Neuronal stem cell (in vitro differentiated cells): Measurements from ENCODE around the gene SULT1A1.
"Not testable (repeated sequence)": the region's sequence is repeated elsewhere in the genome, so short reads cannot be mapped to it uniquely, and the experiment has no call there.

Source experiments
- DNase-seq: peaks from one replicate; pipeline ENCODE4 v3.0.0-alpha.2; 2013; ENCODE audit warnings: low spot score
- H2AFZ ChIP-seq: one replicate; pipeline ENCODE4 v1.6.1; 2013; ENCODE audit warnings: mild to moderate bottlenecking, low read length, inconsistent platforms
- H2AK5ac ChIP-seq: 2 replicates; pipeline ENCODE4 v1.6.1; 2013; ENCODE audit warnings: low read depth, mild to moderate bottlenecking, inconsistent platforms, low read length, moderate library complexity, mixed read lengths
- H2BK120ac ChIP-seq: 2 replicates; pipeline ENCODE4 v1.6.1; 2013; ENCODE audit warnings: low read depth, mild to moderate bottlenecking, inconsistent platforms, low read length, moderate library complexity, mixed read lengths
- H2BK12ac ChIP-seq: one replicate; pipeline ENCODE4 v1.6.1; 2013; ENCODE audit warnings: low read length, inconsistent platforms
- H2BK15ac ChIP-seq: 2 replicates; pipeline ENCODE4 v1.6.1; 2013; ENCODE audit warnings: mild to moderate bottlenecking, low read length, inconsistent platforms, mixed read lengths
- H2BK5ac ChIP-seq: one replicate; pipeline ENCODE4 v1.6.1; 2013; ENCODE audit warnings: inconsistent platforms, mild to moderate bottlenecking, low read length, moderate library complexity
- H3K14ac ChIP-seq: one replicate; pipeline ENCODE4 v1.6.1; 2013; ENCODE audit warnings: low read length, inconsistent platforms
- H3K18ac ChIP-seq: 2 replicates; pipeline ENCODE4 v1.6.1; 2013; ENCODE audit warnings: low read length, inconsistent platforms
- H3K23ac ChIP-seq: 2 replicates; pipeline ENCODE4 v1.6.1; 2013; ENCODE audit warnings: low read depth, mild to moderate bottlenecking, mixed read lengths, low read length, inconsistent platforms; ENCODE audit not compliant: poor library complexity
- H3K27ac ChIP-seq: replicated peaks from 3 replicates; pipeline ENCODE4 v1.5.1; 2013; ENCODE audit warnings: low read length, inconsistent platforms
- H3K27me3 ChIP-seq, 3 experiments: 2 replicates each; pipeline ENCODE4 v1.6.1; 2013; ENCODE audit warnings: low read length in 3 of 3, mild to moderate bottlenecking in 2 of 3, inconsistent platforms in 1 of 3, low read depth in 1 of 3, mixed read lengths in 1 of 3, moderate library complexity in 1 of 3; ENCODE audit not compliant: control insufficient read depth in 3 of 3, insufficient read depth in 3 of 3
- H3K36me3 ChIP-seq, 2 donors: replicated peaks in 1 of 2; 2 replicates each; pipeline ENCODE4 v1.6.1; 2013; ENCODE audit warnings: low read length in 2 of 2; ENCODE audit not compliant: control insufficient read depth in 2 of 2, insufficient read depth in 2 of 2
- H3K4ac ChIP-seq: 2 replicates; pipeline ENCODE4 v1.6.1; 2013; ENCODE audit warnings: inconsistent platforms, mild to moderate bottlenecking, low read length, moderate library complexity
- H3K4me1 ChIP-seq, 2 donors: 1 replicate in 1 of 2; 2 replicates in 1 of 2; pipeline ENCODE4 v1.6.1; 2013; ENCODE audit warnings: low read length in 2 of 2, low read depth in 1 of 2; ENCODE audit not compliant: control insufficient read depth in 2 of 2, insufficient read depth in 1 of 2
- H3K4me2 ChIP-seq: one replicate; pipeline ENCODE4 v1.6.1; 2013; ENCODE audit warnings: mild to moderate bottlenecking, low read length, inconsistent platforms; ENCODE audit not compliant: insufficient read depth, poor library complexity, severe bottlenecking
- H3K4me3 ChIP-seq, 2 donors: 2 replicates each; pipeline ENCODE4 v1.5.1; 2013; ENCODE audit warnings: low read length in 2 of 2, mild to moderate bottlenecking in 2 of 2, inconsistent platforms in 1 of 2, moderate library complexity in 1 of 2
- H3K79me1 ChIP-seq: one replicate; pipeline ENCODE4 v1.6.1; 2013; ENCODE audit warnings: low read depth, mild to moderate bottlenecking, inconsistent platforms, low read length, moderate library complexity
- H3K9ac ChIP-seq: one replicate; pipeline ENCODE4 v1.6.1; 2013; ENCODE audit warnings: mild to moderate bottlenecking, low read depth, low read length, inconsistent platforms; ENCODE audit not compliant: poor library complexity
- H3K9me3 ChIP-seq, 2 donors: replicated peaks in 1 of 2; 2 replicates each; pipeline versions ENCODE3 to v1.6.1; 2013; ENCODE audit warnings: low read length in 2 of 2, mild to moderate bottlenecking in 2 of 2, inconsistent platforms in 1 of 2, low read depth in 1 of 2, mixed read lengths in 1 of 2, moderate library complexity in 1 of 2; ENCODE audit not compliant: control insufficient read depth in 2 of 2, insufficient read depth in 1 of 2
- H4K8ac ChIP-seq: one replicate; pipeline ENCODE4 v1.6.1; 2013; ENCODE audit warnings: low read depth, mild to moderate bottlenecking, inconsistent platforms, low read length, moderate library complexity
- H4K91ac ChIP-seq: one replicate; pipeline ENCODE4 v1.6.1; 2013; ENCODE audit warnings: low read length, low read depth, mild to moderate bottlenecking, inconsistent platforms; ENCODE audit not compliant: poor library complexity
- WGBS, 2 donors: extraction: QIAGEN DNeasy Blood & Tissue Kit; methylation state at CpG; one replicate each; pipeline ENCODE4 v1.1.7; 2013; ENCODE audit warnings: missing lambda C conversion rate in 2 of 2, mixed read lengths in 1 of 2; ENCODE audit not compliant: insufficient read length in 2 of 2, insufficient replicate concordance in 1 of 2; ENCODE audit errors: extremely low coverage in 2 of 2; 5-methylcytosine and 5-hydroxymethylcytosine counted together

The SULT1A1 gene

GRCh38 chr16:28603381-28604185, 6.3 kb downstream of the SULT1A1 start:
- no peak overlapping the region for H3K9ac ChIP-seq
- no peak overlapping the region for H3K27ac ChIP-seq
- H2AFZ ChIP-seq, result peak overlapping the region; percentile 11
- H2BK120ac ChIP-seq, result no peak overlapping the region
- H3K14ac ChIP-seq, result peak overlapping the region; percentile 47
- H2BK12ac ChIP-seq, result no peak overlapping the region
- no peaks in the 10 kb centered on the region for H3K79me1 ChIP-seq
- WGBS, 2 donors, result no CpG with 5 or more reads among the region's 11 CpGs
- no peaks in the 10 kb centered on the region for H3K27me3 ChIP-seq
- no peak overlapping the region for H3K4me2 ChIP-seq
- no peak overlapping the region for H3K4ac ChIP-seq
- no peak overlapping the region for H3K18ac ChIP-seq
- H2AK5ac ChIP-seq, result peak overlapping the region; percentile 86
- no peak overlapping the region for H3K4me3 ChIP-seq
- no peaks in the 10 kb centered on the region for H3K9me3 ChIP-seq
- H3K4me1 ChIP-seq, result peaks cover 0 to 3% of the 10 kb centered on the region in 2 donors
- H2BK15ac ChIP-seq, result peak overlapping the region; percentile 55
- H3K23ac ChIP-seq, result peak overlapping the region; percentile 52
- H4K8ac ChIP-seq, result peak overlapping the region; percentile 65
- H2BK5ac ChIP-seq, result no peak overlapping the region
- H4K91ac ChIP-seq, result peak overlapping the region; percentile 39
- no peak for DNase-seq
- H3K36me3 ChIP-seq, result no peaks in the 10 kb centered on the region

DNA sequence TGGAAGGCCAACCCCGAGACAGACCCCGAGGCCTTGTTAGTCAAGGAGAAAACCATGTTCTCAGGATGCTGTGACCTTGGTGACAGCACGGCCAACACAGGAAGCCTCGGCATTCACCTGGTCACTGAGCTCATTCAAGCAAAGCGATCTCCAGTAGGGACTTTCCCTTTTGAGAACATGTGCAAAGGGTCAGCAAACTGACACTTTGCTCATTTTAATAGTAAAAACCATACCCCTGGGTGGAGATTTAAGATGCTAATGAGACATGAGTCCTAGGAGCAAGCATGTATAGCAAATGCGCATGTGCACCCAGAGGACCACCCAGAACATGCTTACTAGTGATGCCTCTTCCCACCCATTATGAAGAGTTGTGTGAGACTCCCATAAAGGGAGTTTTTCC, 7.3 kb downstream of the SULT1A1 start:
- no peak overlapping the region for H3K23ac ChIP-seq
- H2BK120ac ChIP-seq, result no peak overlapping the region
- H2BK5ac ChIP-seq, result no peak overlapping the region
- H4K91ac ChIP-seq, result no peak overlapping the region
- no peak overlapping the region for H3K4me2 ChIP-seq
- no peak overlapping the region for H3K4ac ChIP-seq
- no peak overlapping the region for H4K8ac ChIP-seq
- H3K4me1 ChIP-seq, result peaks cover 6% of the 10 kb centered on the region in 2 donors
- H3K27me3 ChIP-seq, result no peaks in the 10 kb centered on the region
- H3K14ac ChIP-seq, result no peak overlapping the region
- WGBS, 2 donors, result no CpG with 5 or more reads among the region's 6 CpGs
- no peaks in the 10 kb centered on the region for H3K9me3 ChIP-seq
- no peaks in the 10 kb centered on the region for H3K36me3 ChIP-seq
- no peak overlapping the region for H2AFZ ChIP-seq
- DNase-seq, result no peak
- H2BK15ac ChIP-seq, result no peak overlapping the region
- no peaks in the 10 kb centered on the region for H3K79me1 ChIP-seq
- H3K4me3 ChIP-seq, result no peak overlapping the region
- no peak overlapping the region for H2AK5ac ChIP-seq
- H2BK12ac ChIP-seq, result no peak overlapping the region
- H3K18ac ChIP-seq, result no peak overlapping the region
- H3K27ac ChIP-seq, result no peak overlapping the region
- no peak overlapping the region for H3K9ac ChIP-seq

GRCh38 chr16:28602062-28602461, 7.8 kb downstream of the SULT1A1 start:
- not testable (repeated sequence) for H2AK5ac ChIP-seq, H3K27me3 ChIP-seq
- WGBS, 2 donors, result no CpG with 5 or more reads among the region's 10 CpGs

DNA sequence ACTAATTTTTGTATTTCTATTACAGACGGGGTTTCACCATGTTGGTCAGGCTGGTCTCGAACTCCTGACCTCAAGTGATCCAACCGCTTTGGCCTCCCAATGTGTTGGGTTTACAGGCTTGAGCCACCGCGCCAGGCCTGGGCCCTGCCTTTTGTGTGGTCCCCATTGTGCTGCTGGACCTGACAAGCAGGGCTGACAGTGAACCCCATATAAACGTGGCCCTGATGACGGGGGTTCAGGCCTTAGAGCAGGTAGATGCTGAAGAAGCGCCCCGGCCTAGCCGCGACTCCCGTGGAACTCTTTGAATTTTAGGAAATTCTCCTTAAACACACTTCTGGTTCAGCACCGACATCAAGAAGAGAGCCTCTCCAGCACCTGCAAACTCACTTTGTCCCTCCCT, 8.3 kb downstream of the SULT1A1 start:
- H4K8ac ChIP-seq, H3K9ac ChIP-seq, H3K4me2 ChIP-seq, H3K4ac ChIP-seq, DNase-seq, H2BK12ac ChIP-seq, H3K18ac ChIP-seq, H2BK120ac ChIP-seq, H3K23ac ChIP-seq, H4K91ac ChIP-seq, H3K36me3 ChIP-seq, H3K79me1 ChIP-seq, H3K4me3 ChIP-seq, H2BK15ac ChIP-seq, H2BK5ac ChIP-seq, H2AFZ ChIP-seq, H3K14ac ChIP-seq, H3K27ac ChIP-seq, H2AK5ac ChIP-seq, H3K9me3 ChIP-seq, H3K27me3 ChIP-seq: not testable (repeated sequence)
- peaks cover 13 to 14% of the 10 kb centered on the region in 2 donors for H3K4me1 ChIP-seq
- WGBS, 2 donors, result no CpG with 5 or more reads among the region's 13 CpGs

More at GRCh38 chr16:28602062-28602461, 7.8 kb downstream of the SULT1A1 start:
- H2AFZ ChIP-seq, H4K91ac ChIP-seq, H3K36me3 ChIP-seq, H3K14ac ChIP-seq, H4K8ac ChIP-seq, H3K9ac ChIP-seq, H3K9me3 ChIP-seq, H3K79me1 ChIP-seq, H3K4ac ChIP-seq, H3K4me3 ChIP-seq, H3K27ac ChIP-seq, H2BK120ac ChIP-seq, H3K23ac ChIP-seq, H2BK12ac ChIP-seq, H2BK15ac ChIP-seq, H2BK5ac ChIP-seq, H3K18ac ChIP-seq, DNase-seq, H3K4me2 ChIP-seq: not testable (repeated sequence)
- H3K4me1 ChIP-seq, result peaks cover 10% of the 10 kb centered on the region in 2 donors
